ENCODE data around the gene YTHDF2.
"Not testable (repeated sequence)": the region's sequence is repeated elsewhere in the genome, so short reads cannot be mapped to it uniquely, and the experiment has no call there.

Gene YTHDF2

GRCh38 chr1:28736450-28737306, at the start of gene YTHDF2:
Gene YTHDF2, plus strand, starts transcription at chr1:28736940. Its CDS starts 181 bp downstream, at chr1:28737121.
- DNase-seq = peak; percentile 93 to 98

GRCh38 chr1:28691627-28692026, 45.1 kb upstream of the YTHDF2 start:
- DNase-seq = not testable (repeated sequence)

GRCh38 chr1:28703629-28704028, 33.1 kb upstream of the YTHDF2 start:
- DNase-seq = no peak

- no peak for DNase-seq
These were observed 20.4 kb upstream of the YTHDF2 start for GRCh38 chr1:28716336-28716735.

GRCh38 chr1:28718166-28718565, 18.6 kb upstream of the YTHDF2 start:
- no peak for DNase-seq

GRCh38 chr1:28718586-28719331, 18.0 kb upstream of the YTHDF2 start:
- DNase-seq = no peak

- DNase-seq = no peak
These were observed 17.5 kb upstream of the YTHDF2 start for GRCh38 chr1:28719332-28719619.

- no peak for DNase-seq
These were observed 16.4 kb upstream of the YTHDF2 start for GRCh38 chr1:28720376-28720775.

GRCh38 chr1:28721927-28722326, 14.8 kb upstream of the YTHDF2 start:
- DNase-seq = not testable (repeated sequence)

- DNase-seq = not testable (repeated sequence)
These were observed 11.4 kb upstream of the YTHDF2 start for GRCh38 chr1:28725365-28725764.

GRCh38 chr1:28735961-28736449, 735 bp upstream of the YTHDF2 start:
- peak in 1 of 2 experiments; percentile 36 for DNase-seq

GRCh38 chr1:28737307-28738132, 780 bp downstream of the YTHDF2 start:
- DNase-seq = peak; percentile 61 to 80

- no peak for DNase-seq
These were observed 3.4 kb downstream of the YTHDF2 start for GRCh38 chr1:28740118-28740517.

GRCh38 chr1:28744184-28744583, 7.4 kb downstream of the YTHDF2 start:
- no peak for DNase-seq

GRCh38 chr1:28745653-28746173, 9.0 kb downstream of the YTHDF2 start:
- DNase-seq = no peak

GRCh38 chr1:28750330-28750729, 13.6 kb downstream of the YTHDF2 start:
- DNase-seq = no peak

- not testable (repeated sequence) for DNase-seq
These were observed 14.1 kb downstream of the YTHDF2 start for GRCh38 chr1:28750771-28751294.

- DNase-seq = no peak
These were observed 14.7 kb downstream of the YTHDF2 start for GRCh38 chr1:28751315-28752060.

GRCh38 chr1:28755701-28756100, 19.0 kb downstream of the YTHDF2 start:
- DNase-seq = no peak

- peak in 1 of 2 experiments; percentile 10 for DNase-seq
These were observed 20.1 kb downstream of the YTHDF2 start for GRCh38 chr1:28756846-28757245.

- DNase-seq = no peak
These were observed 21.7 kb downstream of the YTHDF2 start for GRCh38 chr1:28758420-28758819.

- DNase-seq = no peak
These were observed 22.5 kb downstream of the YTHDF2 start for GRCh38 chr1:28759257-28759656.

Data from NCI-H526 (cell line).